HepG2 (cell line): Measurements from ENCODE around the gene PELI1. TPM values are rescaled to one million over a fixed set of nuclear protein-coding genes. Genes with fewer than 3 reads are reported as not detected.

Experiments
- polyA plus RNA-seq, 8 experiments: library from polyadenylated mRNA; depleted of rRNA in 3 of 8; stranded (reverse) in 7 of 8; unstranded in 1 of 8; fragments of >200 nt; fragmentation: Illumina TruSeq in 4 of 8; extraction: Trizol in 4 of 8; gene quantifications; 2 replicates each; pipeline versions ENCODE4 v1.2.1 to v1.2.3, GENCODE V29; 2011 to 2016; ENCODE audit warnings: low read depth in 4 of 8, missing spikeins in 1 of 8, mixed read lengths in 1 of 8; ENCODE audit not compliant: insufficient read depth in 1 of 8
- total RNA-seq, 5 experiments: library from RNA; depleted of rRNA; stranded (reverse); fragments of >200 nt; fragmentation: Illumina TruSeq; extraction: Trizol; gene quantifications; 2 replicates each; pipeline ENCODE4 v1.2.3, GENCODE V29; 2016; ENCODE audit warnings: low read depth in 1 of 5

The PELI1 gene
- total and polyA plus RNA-seq, 2 of the 13 experiments (the other 11 are each of a cell fraction or from before 2014, with no cell fraction given): 12.5 to 16.2 TPM

Other genes starting within 250 kb of the PELI1 start
- gene VPS54, start 125.0 kb downstream of the PELI1 start, total RNA-seq (2016; rRNA removed; fragmentation: Illumina TruSeq; extraction: Trizol): 64.7 and 75.4 TPM in 2 replicates
- 66.7 and 77.5 TPM in 2 replicates for gene VPS54, start 125.0 kb downstream of the PELI1 start, polyA plus RNA-seq (2011; rRNA removed)